ENCODE data around the gene CTPS2.
"Not testable (repeated sequence)": the region's sequence is repeated elsewhere in the genome, so short reads cannot be mapped to it uniquely, and the experiment has no call there.

Gene CTPS2

DNA sequence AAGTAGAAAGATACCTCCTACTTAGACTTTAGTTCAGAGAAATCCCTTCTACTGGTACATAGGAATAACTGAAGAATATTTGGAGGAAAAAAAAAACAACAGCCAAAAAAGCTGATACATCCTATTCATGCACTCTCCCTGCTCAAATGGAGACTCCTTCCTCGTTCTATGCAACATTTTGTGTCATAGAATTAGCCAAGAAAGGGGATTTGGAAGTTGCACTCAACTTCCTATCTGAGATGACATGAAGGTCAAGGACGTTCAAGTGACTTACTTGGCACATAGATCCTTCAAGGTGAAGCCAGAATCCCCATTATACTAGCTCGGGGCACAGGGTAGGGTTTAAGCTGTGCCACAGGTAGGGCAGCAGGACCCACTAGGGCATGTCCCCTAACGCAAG, 118.7 kb downstream of the CTPS2 start:
- DNase-seq = no peak

- DNase-seq = no peak
Measured at GRCh38 chrX:16592194-16592770, 120.2 kb downstream of the CTPS2 start.

- DNase-seq = no peak
Measured at GRCh38 chrX:16589826-16590225, 122.6 kb downstream of the CTPS2 start.

GRCh38 chrX:16589211-16589610, 123.3 kb downstream of the CTPS2 start:
- no peak for DNase-seq

GRCh38 chrX:16588266-16588665, 124.2 kb downstream of the CTPS2 start:
- no peak for DNase-seq

- DNase-seq = no peak
Measured at GRCh38 chrX:16587836-16588235, 124.6 kb downstream of the CTPS2 start.

DNA sequence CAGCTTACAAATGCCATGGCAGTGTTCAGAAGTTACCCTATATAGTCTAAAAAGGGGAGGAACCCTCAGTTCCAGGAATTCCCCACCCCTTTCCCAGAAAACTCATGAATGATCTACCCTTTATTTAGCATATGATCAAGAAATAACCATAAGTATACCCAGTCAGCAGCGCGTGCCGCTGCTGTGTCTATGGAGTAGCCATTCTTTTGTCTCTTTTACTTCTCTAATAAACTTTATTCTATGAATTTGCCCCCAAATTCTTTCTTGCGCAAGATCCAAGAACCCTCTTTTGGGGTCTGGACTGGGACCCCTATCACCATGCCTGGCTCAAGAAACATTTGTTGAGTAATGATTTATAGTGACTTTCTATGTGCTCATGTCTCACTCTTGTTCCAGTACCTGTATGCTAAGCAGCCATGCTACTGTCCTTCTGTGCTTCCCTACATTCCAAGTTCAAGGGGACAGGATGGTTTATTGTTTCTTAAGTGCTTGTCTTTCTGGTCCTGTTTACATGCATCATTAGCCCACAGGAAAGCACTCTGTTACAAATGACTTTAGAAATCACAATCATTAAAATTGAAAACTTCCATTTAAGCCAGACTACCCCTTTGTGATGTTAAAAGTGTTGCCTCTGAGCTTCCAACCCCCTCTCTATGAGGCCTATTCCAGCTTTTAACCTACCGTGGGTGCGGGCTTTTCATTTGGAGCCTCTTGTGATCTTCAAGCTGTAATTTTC, 125.9 kb downstream of the CTPS2 start:
- DNase-seq = no peak

GRCh38 chrX:16585486-16586376, 126.7 kb downstream of the CTPS2 start:
- no peak for DNase-seq

DNA sequence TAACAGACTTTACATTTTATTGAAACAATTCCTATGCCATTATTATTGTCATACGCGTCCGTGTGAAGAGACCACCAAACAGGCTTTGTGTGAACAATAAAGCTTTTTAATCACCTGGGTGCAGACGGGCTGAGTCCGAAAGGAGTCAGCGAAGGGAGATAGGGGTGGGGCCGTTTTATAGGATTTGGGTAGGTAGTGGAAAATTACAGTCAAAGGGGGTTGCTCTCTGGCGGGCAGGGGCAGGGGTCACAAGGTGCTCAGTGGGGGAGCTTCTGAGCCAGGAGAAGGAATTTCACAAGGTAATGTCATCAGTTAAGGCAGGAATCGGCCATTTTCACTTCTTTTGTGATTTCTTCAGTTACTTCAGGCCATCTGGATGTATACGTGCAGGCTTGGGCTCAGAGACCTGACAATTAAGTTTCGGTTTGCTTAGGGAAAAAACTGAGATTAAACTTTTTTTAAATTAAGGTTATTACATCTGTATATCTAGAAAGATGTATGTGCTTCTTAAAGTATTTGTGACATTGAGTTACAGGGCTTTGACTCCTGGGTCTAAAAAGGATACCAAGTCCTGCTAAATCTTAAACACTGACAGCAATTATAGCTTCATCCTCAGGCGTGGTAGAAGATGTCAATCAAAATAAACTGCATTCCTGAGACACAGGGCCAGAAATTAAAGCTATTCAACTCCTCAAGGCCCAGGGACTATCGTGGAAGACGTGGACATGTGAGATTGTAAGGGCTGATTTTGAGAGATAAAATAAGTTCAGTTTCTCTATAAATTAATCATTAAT, 132.3 kb downstream of the CTPS2 start:
- not testable (repeated sequence) for DNase-seq

DNA sequence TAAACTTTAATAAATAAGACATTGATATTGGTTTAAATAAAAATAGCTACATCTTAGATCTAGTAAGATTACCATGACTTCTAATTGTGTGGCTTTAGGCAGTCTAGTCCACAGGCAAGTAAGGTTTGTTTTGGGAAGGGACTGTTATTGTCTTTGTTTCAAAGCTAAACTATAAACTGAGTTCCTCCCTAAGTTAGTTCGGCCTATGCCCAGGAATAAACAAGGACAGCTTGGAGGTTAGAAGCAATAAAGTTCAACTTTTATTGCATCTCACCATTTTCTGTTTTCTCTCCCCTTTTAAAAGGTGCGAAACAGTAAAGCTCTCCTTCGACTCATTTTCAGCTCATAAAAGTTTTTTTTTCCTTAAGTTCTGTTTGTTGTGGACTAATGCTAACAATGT, 133.0 kb downstream of the CTPS2 start:
- DNase-seq = no peak

DNA sequence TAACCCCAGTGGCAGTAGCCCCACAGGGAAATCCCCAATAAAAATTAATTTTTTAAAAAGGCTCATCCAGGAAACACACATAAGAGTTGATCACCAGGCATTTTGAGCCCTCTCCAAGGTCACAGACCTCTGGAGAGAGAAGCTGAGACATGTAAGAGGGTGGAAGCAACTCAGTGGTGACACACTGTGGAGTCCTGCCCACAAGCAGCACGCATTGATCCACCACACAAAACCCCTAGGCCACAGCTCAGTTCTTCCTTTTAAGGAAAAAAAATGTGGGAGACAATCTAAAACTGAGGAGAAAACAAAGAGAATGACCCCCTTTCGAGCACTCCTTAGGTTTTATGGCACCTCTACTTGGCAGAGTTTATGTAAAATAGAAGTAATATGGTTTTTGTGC, 134.3 kb downstream of the CTPS2 start:
- no peak for DNase-seq

DNA sequence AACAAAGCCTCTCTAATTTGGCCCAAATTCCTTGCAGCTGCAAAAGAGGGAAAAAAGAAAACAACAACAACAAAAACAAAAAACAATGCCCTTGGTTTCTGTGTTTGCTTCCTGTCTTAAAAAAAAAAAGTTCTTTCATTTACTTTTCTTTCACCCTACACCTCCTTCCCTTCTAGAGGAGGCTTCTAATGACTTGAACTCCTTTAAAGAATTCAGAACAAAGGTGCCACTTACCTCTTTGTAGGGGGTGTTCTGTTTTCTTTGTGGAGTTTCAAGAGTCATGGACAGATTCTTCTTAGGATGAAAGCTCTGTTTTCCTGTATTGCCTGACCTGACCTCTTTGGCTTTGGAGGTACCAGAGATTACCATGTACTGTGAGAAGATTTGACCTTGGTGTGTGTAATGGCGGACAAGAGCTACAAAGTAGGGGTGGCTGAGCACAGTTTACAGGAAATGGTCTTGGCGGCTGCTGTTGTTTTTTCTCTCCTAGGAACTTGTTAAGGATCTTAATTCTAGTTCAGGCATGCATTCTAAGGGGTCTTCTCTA, 134.9 kb downstream of the CTPS2 start:
- DNase-seq = no peak

DNA sequence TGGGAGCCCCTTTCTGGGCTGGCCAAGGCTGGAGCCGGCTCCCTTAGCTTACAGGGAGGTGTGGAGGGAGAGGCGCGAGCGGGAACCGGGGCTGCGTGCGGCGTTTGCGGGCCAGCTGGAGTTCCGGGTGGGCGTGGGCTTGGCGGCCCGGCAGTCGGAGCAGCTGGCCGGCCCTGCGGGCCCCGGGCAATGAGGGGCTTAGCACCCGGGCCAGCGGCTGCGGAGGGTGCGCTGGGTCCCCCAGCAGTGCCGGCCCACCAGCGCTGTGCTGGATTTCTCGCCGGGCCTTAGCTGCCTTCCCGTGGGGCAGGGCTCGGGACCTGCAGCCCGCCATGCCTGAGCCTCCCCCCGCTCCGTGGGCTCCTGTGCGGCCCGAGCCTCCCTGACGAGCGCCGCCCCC, 137.1 kb downstream of the CTPS2 start:
- not testable (repeated sequence) for DNase-seq

DNA sequence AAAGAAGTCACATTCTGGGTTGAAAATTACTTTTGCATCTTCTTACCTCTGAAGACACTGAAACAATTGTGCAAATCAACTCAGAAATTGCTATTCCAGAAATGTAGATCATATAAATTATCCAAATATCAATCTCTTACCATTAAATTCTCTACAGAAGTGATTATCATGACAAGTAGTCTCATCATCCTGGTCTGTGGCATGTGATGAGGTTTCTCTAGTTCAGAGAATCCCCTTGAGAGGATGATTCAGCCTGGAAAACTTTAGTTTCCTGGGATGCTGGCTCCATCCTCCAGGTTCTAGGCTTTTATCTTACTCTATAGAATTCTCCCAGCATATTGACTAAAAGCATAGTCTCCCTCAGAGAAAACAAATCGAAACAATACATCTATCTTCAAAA, 138.7 kb downstream of the CTPS2 start:
- no peak for DNase-seq

GRCh38 chrX:16567681-16568080, 144.8 kb downstream of the CTPS2 start:
- DNase-seq = no peak

DNA sequence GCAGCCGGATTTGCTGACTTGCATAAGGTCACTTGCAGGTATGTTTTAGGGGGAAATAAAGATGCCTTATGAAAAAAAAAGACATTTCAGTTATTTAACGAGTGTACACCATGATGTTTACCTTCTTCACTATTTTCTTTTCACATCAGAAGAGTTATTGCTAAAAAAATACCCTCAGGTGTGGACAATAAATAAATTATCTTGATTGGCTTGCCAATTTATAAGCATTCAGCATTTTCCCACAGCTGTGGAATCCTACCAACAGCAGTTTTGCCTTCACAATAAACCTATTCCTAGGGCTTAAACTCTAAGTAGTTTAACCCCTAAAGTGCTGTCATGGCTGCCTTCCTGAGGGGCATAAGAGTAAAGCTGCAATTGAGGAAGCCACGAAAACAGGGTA, 145.9 kb downstream of the CTPS2 start:
- DNase-seq = no peak

DNA sequence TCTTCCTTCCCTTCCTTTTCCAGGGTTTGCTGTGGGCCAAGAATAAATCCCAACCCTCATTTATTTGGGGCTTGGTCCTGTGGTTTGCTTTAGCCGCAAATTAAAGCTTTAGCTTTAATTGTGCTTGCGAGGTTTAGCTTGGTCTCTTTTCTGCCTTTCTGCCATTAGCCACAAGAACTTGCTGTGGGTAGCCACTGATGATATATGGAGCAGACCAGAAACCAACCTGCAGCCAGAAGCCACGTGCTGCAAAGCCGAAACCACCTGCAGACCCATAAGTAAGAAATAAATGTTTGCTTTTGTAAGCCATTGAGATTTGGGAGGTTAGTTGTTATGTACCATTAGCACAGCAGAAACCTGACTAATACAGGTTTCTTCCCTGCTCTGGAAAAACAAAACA, 152.3 kb downstream of the CTPS2 start:
- no peak for DNase-seq

DNA sequence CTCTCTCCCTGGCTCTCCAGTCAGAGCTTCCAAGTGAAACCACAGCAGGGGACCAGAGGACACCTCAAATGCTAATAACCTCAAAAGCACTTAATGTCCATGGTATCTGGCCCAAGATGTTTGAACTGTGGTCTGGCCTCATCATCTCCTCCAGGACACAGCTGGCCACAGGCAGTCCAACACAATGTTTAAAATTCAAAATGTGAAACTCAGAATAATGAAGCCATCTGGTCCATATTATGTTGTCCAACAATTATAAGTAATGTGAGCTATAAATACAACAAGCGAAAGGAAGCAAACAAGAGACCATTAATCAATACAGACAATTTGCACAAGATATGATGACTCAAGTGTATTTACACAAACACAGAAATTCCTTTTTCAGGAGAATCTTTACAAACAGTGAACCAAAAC, 153.3 kb downstream of the CTPS2 start:
- no peak for DNase-seq

DNA sequence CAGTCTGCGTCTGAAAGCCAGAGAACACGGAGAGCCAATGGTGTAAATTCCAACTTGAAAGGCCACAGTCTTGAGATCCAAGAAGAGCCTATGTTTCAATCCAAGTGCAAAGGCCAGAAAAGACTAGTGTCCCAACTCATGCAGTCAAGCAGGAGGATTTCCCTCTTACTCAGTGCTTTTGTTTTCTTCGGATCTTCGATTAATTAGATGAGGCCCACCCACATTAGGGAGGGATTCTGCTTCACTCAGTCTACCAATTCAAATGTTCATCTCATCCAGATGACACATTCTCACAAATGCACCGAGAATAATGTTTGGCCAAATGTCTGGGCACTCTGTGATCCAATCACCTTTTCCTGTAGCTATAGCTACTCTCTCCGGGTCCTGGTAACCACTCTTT, 154.0 kb downstream of the CTPS2 start:
- DNase-seq = no peak

DNA sequence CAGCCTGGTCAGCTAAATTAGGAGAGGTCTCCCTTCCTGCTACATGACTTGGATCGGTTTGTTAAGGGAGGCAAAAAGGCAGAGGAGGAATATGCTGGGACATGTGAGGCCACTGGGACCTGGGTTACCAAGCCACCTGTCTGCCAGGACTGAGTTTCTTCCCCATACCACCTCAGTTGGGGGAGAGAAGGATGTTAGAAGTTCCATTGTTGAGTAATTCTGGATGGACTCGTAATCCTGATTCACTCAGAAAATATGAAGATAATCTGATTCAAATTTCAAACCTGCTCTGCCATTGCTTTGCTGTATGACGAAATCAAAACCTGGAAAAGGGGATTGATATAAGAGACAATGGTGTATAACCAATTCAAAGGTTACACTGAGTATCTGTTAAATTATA, 159.9 kb downstream of the CTPS2 start:
- DNase-seq = no peak

GRCh38 chrX:16547644-16548043, 164.8 kb downstream of the CTPS2 start:
- no peak for DNase-seq

GRCh38 chrX:16544969-16545368, 167.5 kb downstream of the CTPS2 start:
- DNase-seq = no peak
